GM23338 (cell line): ENCODE measurements around the gene JAZF1. TPM values are rescaled to one million over a fixed set of nuclear protein-coding genes. Genes with fewer than 3 reads are reported as not detected.

Experiments
- ATAC-seq: fragments of 200-7000 bp; cut with Tn5 transposase; 3 replicates; pipeline ENCODE4 v1.9.1; 2020
- DNase-seq: peaks from one replicate; pipeline ENCODE4 v3.0.0-alpha.2; 2015; ENCODE audit warnings: low spot score
- H2AFZ ChIP-seq: fragments of 200-600 bp; sonication (generic); 2 replicates; pipeline ENCODE4 v1.8.0; 2016; ENCODE audit warnings: antibody characterized with exemption, mild to moderate bottlenecking, moderate library complexity
- H3F3A ChIP-seq: fragments of 200-600 bp; sonication (generic); replicated peaks from 2 replicates; pipeline ENCODE4 v1.8.0; 2017; ENCODE audit warnings: antibody characterized with exemption, mixed run types, low read depth
- H3K27ac ChIP-seq: fragments of 200-600 bp; sonication (generic); 2 replicates; pipeline ENCODE4 v1.6.1; 2016; ENCODE audit warnings: low read depth
- H3K27me3 ChIP-seq: fragments of 200-600 bp; sonication (generic); 2 replicates; pipeline ENCODE4 v1.8.0; 2016; ENCODE audit warnings: mild to moderate bottlenecking, mixed run types, moderate library complexity; ENCODE audit not compliant: insufficient read depth
- H3K36me3 ChIP-seq: fragments of 200-600 bp; sonication (generic); 2 replicates; pipeline ENCODE4 v1.8.0; 2016; ENCODE audit warnings: mild to moderate bottlenecking; ENCODE audit not compliant: insufficient read depth
- H3K4me1 ChIP-seq: fragments of 200-600 bp; sonication (generic); 2 replicates; pipeline ENCODE4 v1.8.0; 2016; ENCODE audit warnings: mild to moderate bottlenecking, moderate library complexity; ENCODE audit not compliant: insufficient read depth
- H3K4me2 ChIP-seq: fragments of 200-600 bp; sonication (generic); 2 replicates; pipeline ENCODE4 v1.7.1; 2017; ENCODE audit warnings: mixed run types
- H3K4me3 ChIP-seq: fragments of 200-600 bp; sonication (generic); 2 replicates; pipeline ENCODE4 v1.6.1; 2016; ENCODE audit warnings: mixed run types
- H3K79me2 ChIP-seq: fragments of 200-600 bp; sonication (generic); replicated peaks from 2 replicates; pipeline ENCODE4 v1.8.0; 2017; ENCODE audit warnings: mild to moderate bottlenecking; ENCODE audit not compliant: insufficient read depth
- H3K9me2 ChIP-seq: fragments of 200-600 bp; sonication (generic); 2 replicates; pipeline ENCODE4 v1.8.0; 2017; ENCODE audit not compliant: insufficient read depth
- H4K20me1 ChIP-seq: fragments of 200-600 bp; sonication (generic); replicated peaks from 2 replicates; pipeline ENCODE4 v1.8.0; 2017; ENCODE audit warnings: mild to moderate bottlenecking; ENCODE audit not compliant: insufficient read depth
- H3K27ac Mint-ChIP-seq: 2 replicates; pipeline ENCODE4 v1.8.0; 2020; ENCODE audit warnings: inconsistent platforms, mild to moderate bottlenecking, moderate library complexity, mixed read lengths
- H3K27me3 Mint-ChIP-seq: 3 replicates; pipeline ENCODE4 v1.8.0; 2022; ENCODE audit warnings: low read depth, mild to moderate bottlenecking, moderate library complexity, mixed read lengths, inconsistent platforms; ENCODE audit not compliant: insufficient read depth, poor library complexity
- H3K36me3 Mint-ChIP-seq: 3 replicates; pipeline ENCODE4 v1.8.0; 2021; ENCODE audit warnings: low read depth, mild to moderate bottlenecking, inconsistent platforms, moderate library complexity, mixed read lengths
- H3K4me1 Mint-ChIP-seq: 3 replicates; pipeline ENCODE4 v1.8.0; 2020; ENCODE audit warnings: mild to moderate bottlenecking, inconsistent platforms, mixed read lengths
- H3K4me3 Mint-ChIP-seq: 3 replicates; pipeline ENCODE4 v1.8.0; 2021; ENCODE audit warnings: moderate library complexity, mild to moderate bottlenecking, inconsistent platforms, mixed read lengths
- H3K9me3 Mint-ChIP-seq: 3 replicates; pipeline ENCODE4 v1.8.0; 2020; ENCODE audit warnings: moderate library complexity, mild to moderate bottlenecking, inconsistent platforms, mixed read lengths
- CREB1 ChIP-seq: fragments of 250-450 bp; sonication (Bioruptor Pico); IDR thresholded peaks from 2 replicates; pipeline ENCODE4 v1.5.0; 2020; ENCODE audit warnings: low read depth, mild to moderate bottlenecking, moderate library complexity
- CTCF ChIP-seq, 2 experiments: fragments of 200-600 bp in 1 of 2; sonication (generic) in 1 of 2; conservative IDR thresholded peaks; 2 replicates each; pipeline versions ENCODE4 v1.5.1 to v1.6.1; 2016 to 2017; ENCODE audit warnings: antibody characterized with exemption in 2 of 2, low read depth in 2 of 2, mild to moderate bottlenecking in 2 of 2, moderate library complexity in 1 of 2
- ETS1 ChIP-seq: IDR thresholded peaks from 2 replicates; pipeline ENCODE4 v1.6.1; 2016; ENCODE audit warnings: antibody characterized with exemption
- EZH2 ChIP-seq: fragments of 200-600 bp; sonication (generic); IDR thresholded peaks from one replicate; pipeline ENCODE4 v1.8.0; 2017; ENCODE audit warnings: antibody characterized with exemption, mild to moderate bottlenecking, low read depth; ENCODE audit not compliant: unreplicated experiment
- EZH2phosphoT487 ChIP-seq: fragments of 200-600 bp; sonication (generic); IDR thresholded peaks from one replicate; pipeline ENCODE4 v1.8.1; 2018; ENCODE audit warnings: antibody characterized with exemption; ENCODE audit not compliant: unreplicated experiment
- JUNB ChIP-seq: IDR thresholded peaks from one replicate; pipeline ENCODE4 v1.6.1; 2016; ENCODE audit warnings: antibody characterized with exemption; ENCODE audit not compliant: unreplicated experiment
- NANOG ChIP-seq: IDR thresholded peaks from 2 replicates; pipeline ENCODE4 v1.6.1; 2016; ENCODE audit warnings: antibody characterized with exemption, borderline replicate concordance
- POLR2AphosphoS5 ChIP-seq: IDR thresholded peaks from 2 replicates; pipeline ENCODE4 v1.6.1; 2016; ENCODE audit warnings: antibody characterized with exemption, low read depth
- REST ChIP-seq: IDR thresholded peaks from one replicate; pipeline ENCODE4 v1.6.1; 2018; ENCODE audit warnings: antibody characterized with exemption; ENCODE audit not compliant: unreplicated experiment
- STAT1 ChIP-seq: IDR thresholded peaks from one replicate; pipeline ENCODE4 v1.6.1; 2016; ENCODE audit warnings: antibody characterized with exemption; ENCODE audit not compliant: unreplicated experiment
- ZNF114 ChIP-seq: fragments of 250-450 bp; sonication (Bioruptor Pico); IDR thresholded peaks from 2 replicates; pipeline ENCODE4 v1.5.0; 2020; ENCODE audit warnings: mild to moderate bottlenecking, moderate library complexity
- ZNF331 ChIP-seq: fragments of 250-450 bp; sonication (Bioruptor Pico); IDR thresholded peaks from 2 replicates; pipeline ENCODE4 v1.5.0; 2020; ENCODE audit warnings: low read depth, mild to moderate bottlenecking, moderate library complexity
- ZNF462 ChIP-seq: fragments of 250-450 bp; sonication (Bioruptor Pico); IDR thresholded peaks from 2 replicates; pipeline ENCODE4 v1.5.0; 2020; ENCODE audit warnings: mild to moderate bottlenecking, moderate library complexity
- polyA plus RNA-seq: library from polyadenylated mRNA; unstranded; fragments of >200 nt; fragmentation: Nextera tagmentation; extraction: Ambion mirVana; gene quantifications from 2 replicates; pipeline ENCODE4 v1.2.1, GENCODE V29; 2016
- total RNA-seq: library from RNA; depleted of rRNA; stranded (reverse); fragments of >200 nt; shearing (Covaris generic); gene quantifications from 2 replicates; pipeline ENCODE4 v1.2.3, GENCODE V29; 2014

The JAZF1 gene
- total and polyA plus RNA-seq, 2 experiments from 2014 or later = 12.2 to 22.2 TPM

GRCh38 chr7:28001896-28002295, 178.7 kb downstream of the JAZF1 start:
- DNase-seq (no peak), ATAC-seq (no peak)
- no peak overlapping the region for H2AFZ ChIP-seq
- TF ChIP-seq JUNB = no peak
- TF ChIP-seq CREB1 (CRISPR knock-in tag) = no peak
- TF ChIP-seq ZNF331 (CRISPR knock-in tag) = no peak
- no peak for TF ChIP-seq CTCF (conservative IDR thresholded peaks at IDR 0.05; ENCODE audit: low read depth in 2 of 2)
- no peak for TF ChIP-seq ZNF114 (CRISPR knock-in tag)
- TF ChIP-seq EZH2 = no peak
- TF ChIP-seq EZH2phosphoT487 = no peak
- TF ChIP-seq ETS1 = no peak
- no peak for TF ChIP-seq NANOG
- TF ChIP-seq STAT1 = no peak
- TF ChIP-seq POLR2AphosphoS5 = no peak
- TF ChIP-seq ZNF462 = no peak
- TF ChIP-seq REST = no peak
- no peak overlapping the region for H3K4me3 ChIP-seq
- no peaks in the 10 kb centered on the region for H3K79me2 ChIP-seq
- H3K27ac ChIP-seq = no peak overlapping the region
- H3K9me2 ChIP-seq = no peaks in the 10 kb centered on the region
- H4K20me1 ChIP-seq = peaks cover 3% of the 10 kb centered on the region; the same call in 1 of the 2 replicates
- no peak overlapping the region for H3K4me2 ChIP-seq
- H3K36me3 ChIP-seq = no peaks in the 10 kb centered on the region
- H3F3A ChIP-seq = no peaks in the 10 kb centered on the region
- H3K27me3 ChIP-seq = no peaks in the 10 kb centered on the region
- no peaks in the 10 kb centered on the region for H3K9me3 Mint-ChIP-seq
- H3K4me1 Mint-ChIP-seq = no peaks in the 10 kb centered on the region; the same call in 2 of the 3 replicates
- H3K27me3 Mint-ChIP-seq = no peaks in the 10 kb centered on the region
- no peak overlapping the region for H3K27ac Mint-ChIP-seq
- no peak overlapping the region for H3K4me3 Mint-ChIP-seq
- H3K36me3 Mint-ChIP-seq = no peaks in the 10 kb centered on the region
- H3K4me1 ChIP-seq = no peaks in the 10 kb centered on the region
